ENCODE measurements around the gene SNRK.

SNRK gene

GRCh38 chr3:43400167-43400566, 113.8 kb downstream of the SNRK start:
- no peak for TF ChIP-seq TAF1 (IDR thresholded peaks at IDR 0.05; ENCODE audit: borderline replicate concordance, insufficient read depth, low read length)
- no peak for TF ChIP-seq FOXP2 (optimal IDR thresholded peaks at IDR 0.05; ENCODE audit: borderline replicate concordance, extremely low read depth, extremely low read length, insufficient read depth)
- no peak for TF ChIP-seq SIN3A (IDR thresholded peaks at IDR 0.05; ENCODE audit: borderline replicate concordance, insufficient read depth, low read length)
- no peak for TF ChIP-seq REST (IDR thresholded peaks at IDR 0.05; ENCODE audit: insufficient read depth in 1 of 2, low read depth in 2 of 2, low read length in 2 of 2)
- TF ChIP-seq POLR2AphosphoS5 (IDR thresholded peaks at IDR 0.05; ENCODE audit: low read depth, low read length): no peak

Measured in PFSK-1 (cell line).